Measurements from ENCODE around the gene CEP112. TPM values are rescaled to one million over a fixed set of nuclear protein-coding genes. Genes with fewer than 3 reads are reported as not detected.

The CEP112 gene
- total RNA-seq, 1 experiment from 2014 or later, result 5.4 TPM

GRCh38 chr17:66032082-66032712, 159.7 kb downstream of the CEP112 start:
- no peak overlapping the region for H3K27ac Mint-ChIP-seq (ENCODE audit: unreplicated experiment)
- H3K27me3 Mint-ChIP-seq (ENCODE audit: unreplicated experiment), result no peaks in the 10 kb centered on the region
- CTCF ChIA-PET, result no interaction called here
- no peak for DNase-seq
- intact Hi-C loops (cut with micrococcal nuclease; ENCODE audit: unreplicated experiment), result no loop called here
- no TSS peak for BruUV-seq (replicated peaks)
- no peaks in the 10 kb centered on the region for H3K9me3 Mint-ChIP-seq (ENCODE audit: low read depth, unreplicated experiment)
- no peaks in the 10 kb centered on the region for H3K36me3 Mint-ChIP-seq (ENCODE audit: insufficient read depth, unreplicated experiment)
- H3K4me1 Mint-ChIP-seq (ENCODE audit: low read depth, unreplicated experiment), result no peaks in the 10 kb centered on the region
- TF ChIP-seq CTCF (IDR thresholded peaks at IDR 0.05; ENCODE audit: unreplicated experiment), result no peak
- no peak overlapping the region for H3K4me3 Mint-ChIP-seq (ENCODE audit: low read depth, unreplicated experiment)

- H3K4me1 Mint-ChIP-seq (ENCODE audit: low read depth, unreplicated experiment), result no peaks in the 10 kb centered on the region
- CTCF ChIA-PET, result no interaction called here
- no peaks in the 10 kb centered on the region for H3K27me3 Mint-ChIP-seq (ENCODE audit: unreplicated experiment)
- no peak overlapping the region for H3K4me3 Mint-ChIP-seq (ENCODE audit: low read depth, unreplicated experiment)
- no peaks in the 10 kb centered on the region for H3K36me3 Mint-ChIP-seq (ENCODE audit: insufficient read depth, unreplicated experiment)
- DNase-seq, result no peak
- no TSS peak for BruUV-seq (replicated peaks)
- no peak overlapping the region for H3K27ac Mint-ChIP-seq (ENCODE audit: unreplicated experiment)
- TF ChIP-seq CTCF (IDR thresholded peaks at IDR 0.05; ENCODE audit: unreplicated experiment), result no peak
- H3K9me3 Mint-ChIP-seq (ENCODE audit: low read depth, unreplicated experiment), result peaks cover 4% of the 10 kb centered on the region
- intact Hi-C loops (cut with micrococcal nuclease; ENCODE audit: unreplicated experiment), result no loop called here
Observed at GRCh38 chr17:66025551-66025950, 166.4 kb downstream of the CEP112 start.

GRCh38 chr17:66021757-66022156, 170.2 kb downstream of the CEP112 start:
- TF ChIP-seq CTCF (IDR thresholded peaks at IDR 0.05; ENCODE audit: unreplicated experiment), result no peak
- H3K4me1 Mint-ChIP-seq (ENCODE audit: low read depth, unreplicated experiment), result no peaks in the 10 kb centered on the region
- BruUV-seq (replicated peaks), result no TSS peak
- intact Hi-C loops (cut with micrococcal nuclease; ENCODE audit: unreplicated experiment), result no loop called here
- CTCF ChIA-PET, result no interaction called here
- no peak overlapping the region for H3K4me3 Mint-ChIP-seq (ENCODE audit: low read depth, unreplicated experiment)
- H3K9me3 Mint-ChIP-seq (ENCODE audit: low read depth, unreplicated experiment), result peaks cover 4% of the 10 kb centered on the region
- no peak for DNase-seq
- H3K27ac Mint-ChIP-seq (ENCODE audit: unreplicated experiment), result no peak overlapping the region
- H3K36me3 Mint-ChIP-seq (ENCODE audit: insufficient read depth, unreplicated experiment), result no peaks in the 10 kb centered on the region
- no peaks in the 10 kb centered on the region for H3K27me3 Mint-ChIP-seq (ENCODE audit: unreplicated experiment)

- peaks cover 23% of the 10 kb centered on the region for H3K27me3 Mint-ChIP-seq (ENCODE audit: unreplicated experiment)
- H3K4me3 Mint-ChIP-seq (ENCODE audit: low read depth, unreplicated experiment), result no peak overlapping the region
- no peaks in the 10 kb centered on the region for H3K36me3 Mint-ChIP-seq (ENCODE audit: insufficient read depth, unreplicated experiment)
- CTCF ChIA-PET, result no interaction called here
- intact Hi-C loops (cut with micrococcal nuclease; ENCODE audit: unreplicated experiment), result no loop called here
- no peaks in the 10 kb centered on the region for H3K9me3 Mint-ChIP-seq (ENCODE audit: low read depth, unreplicated experiment)
- no peaks in the 10 kb centered on the region for H3K4me1 Mint-ChIP-seq (ENCODE audit: low read depth, unreplicated experiment)
- no peak for DNase-seq
- BruUV-seq (replicated peaks), result no TSS peak
- no peak for TF ChIP-seq CTCF (IDR thresholded peaks at IDR 0.05; ENCODE audit: unreplicated experiment)
- H3K27ac Mint-ChIP-seq (ENCODE audit: unreplicated experiment), result no peak overlapping the region
Observed at GRCh38 chr17:66018786-66019185, 173.1 kb downstream of the CEP112 start.

All from Calu3 (cell line).